Parathyroid adenoma (tissue), 2 donors: ENCODE data around the gene PIKFYVE.

ENCODE experiments used
- H2AFZ ChIP-seq: fragments of 300-600 bp; sonication (generic); one replicate; pipeline ENCODE4 v1.7.0; 2017; ENCODE audit warnings: antibody characterized with exemption, mild to moderate bottlenecking
- H3K27ac ChIP-seq: fragments of 300-600 bp; sonication (generic); one replicate; pipeline ENCODE4 v1.7.0; 2017
- H3K27me3 ChIP-seq: fragments of 300-600 bp; sonication (generic); one replicate; pipeline ENCODE4 v1.7.0; 2017; ENCODE audit warnings: low read length; ENCODE audit not compliant: control insufficient read depth, insufficient read depth
- H3K36me3 ChIP-seq: fragments of 300-600 bp; sonication (generic); one replicate; pipeline ENCODE4 v1.7.0; 2017; ENCODE audit warnings: low read length; ENCODE audit not compliant: control insufficient read depth, insufficient read depth
- H3K4me1 ChIP-seq: fragments of 300-600 bp; sonication (generic); one replicate; pipeline ENCODE4 v1.7.0; 2017; ENCODE audit warnings: control low read depth
- H3K4me2 ChIP-seq: fragments of 300-600 bp; sonication (generic); one replicate; pipeline ENCODE4 v1.7.0; 2017; ENCODE audit warnings: low read length
- H3K4me3 ChIP-seq: fragments of 300-600 bp; sonication (generic); one replicate; pipeline ENCODE4 v1.7.0; 2017; ENCODE audit warnings: low read depth, low read length
- H3K79me2 ChIP-seq: fragments of 300-600 bp; sonication (generic); one replicate; pipeline ENCODE4 v1.7.0; 2017; ENCODE audit warnings: control low read depth
- H3K9ac ChIP-seq: fragments of 300-600 bp; sonication (generic); one replicate; pipeline ENCODE4 v1.7.0; 2017; ENCODE audit warnings: mild to moderate bottlenecking
- H3K9me3 ChIP-seq: fragments of 300-600 bp; sonication (generic); one replicate; pipeline ENCODE4 v1.7.0; 2017; ENCODE audit warnings: low read length; ENCODE audit not compliant: control insufficient read depth
- TF ChIP-seq, protein P1 (sequence below): fragments of 300-600 bp; sonication (generic); IDR thresholded peaks from one replicate; pipeline ENCODE4 v1.7.0; 2017; ENCODE audit warnings: antibody characterized with exemption, mild to moderate bottlenecking
- donor health status: primary hyperparathyroidism.

The PIKFYVE gene

DNA sequence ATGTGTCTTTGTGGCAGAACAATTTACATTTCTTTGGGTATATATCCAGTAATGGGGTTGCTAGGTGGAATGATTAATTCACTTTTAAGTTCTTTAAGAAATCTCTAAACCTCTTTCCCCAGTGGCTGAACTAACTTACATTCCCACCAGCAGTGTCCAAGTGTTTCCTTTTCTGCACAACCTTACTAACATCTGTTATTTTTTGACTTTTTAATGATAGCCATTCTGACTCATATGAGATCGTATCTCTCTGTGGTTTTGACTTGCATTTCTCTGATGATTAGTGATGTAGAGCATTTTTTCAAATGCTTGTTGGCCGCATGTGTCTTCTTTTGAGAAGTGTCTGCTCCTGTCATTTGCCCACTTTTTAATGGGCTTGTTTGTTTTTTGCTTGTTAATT, 97.4 kb downstream of the PIKFYVE start:
- H3K9ac ChIP-seq, result no peak overlapping the region
- H3K79me2 ChIP-seq, result no peaks in the 10 kb centered on the region
- H3K4me3 ChIP-seq, result no peak overlapping the region
- H3K27me3 ChIP-seq, result no peaks in the 10 kb centered on the region
- H3K4me1 ChIP-seq, result no peaks in the 10 kb centered on the region
- H3K27ac ChIP-seq, result no peak overlapping the region
- no peaks in the 10 kb centered on the region for H3K36me3 ChIP-seq
- no peak overlapping the region for H3K4me2 ChIP-seq
- no peaks in the 10 kb centered on the region for H3K9me3 ChIP-seq
- TF ChIP-seq, protein P1, sequence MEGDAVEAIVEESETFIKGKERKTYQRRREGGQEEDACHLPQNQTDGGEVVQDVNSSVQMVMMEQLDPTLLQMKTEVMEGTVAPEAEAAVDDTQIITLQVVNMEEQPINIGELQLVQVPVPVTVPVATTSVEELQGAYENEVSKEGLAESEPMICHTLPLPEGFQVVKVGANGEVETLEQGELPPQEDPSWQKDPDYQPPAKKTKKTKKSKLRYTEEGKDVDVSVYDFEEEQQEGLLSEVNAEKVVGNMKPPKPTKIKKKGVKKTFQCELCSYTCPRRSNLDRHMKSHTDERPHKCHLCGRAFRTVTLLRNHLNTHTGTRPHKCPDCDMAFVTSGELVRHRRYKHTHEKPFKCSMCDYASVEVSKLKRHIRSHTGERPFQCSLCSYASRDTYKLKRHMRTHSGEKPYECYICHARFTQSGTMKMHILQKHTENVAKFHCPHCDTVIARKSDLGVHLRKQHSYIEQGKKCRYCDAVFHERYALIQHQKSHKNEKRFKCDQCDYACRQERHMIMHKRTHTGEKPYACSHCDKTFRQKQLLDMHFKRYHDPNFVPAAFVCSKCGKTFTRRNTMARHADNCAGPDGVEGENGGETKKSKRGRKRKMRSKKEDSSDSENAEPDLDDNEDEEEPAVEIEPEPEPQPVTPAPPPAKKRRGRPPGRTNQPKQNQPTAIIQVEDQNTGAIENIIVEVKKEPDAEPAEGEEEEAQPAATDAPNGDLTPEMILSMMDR, result no peak
- H2AFZ ChIP-seq, result no peak overlapping the region

- Histone ChIP-seq H3K9ac (no peak overlapping the region), H3K36me3 (no peaks in the 10 kb centered on the region), H3K4me1 (no peaks in the 10 kb centered on the region), H3K79me2 (no peaks in the 10 kb centered on the region), H3K9me3 (no peaks in the 10 kb centered on the region), H2AFZ (no peak overlapping the region), H3K27ac (no peak overlapping the region), H3K27me3 (no peaks in the 10 kb centered on the region), H3K4me3 (no peak overlapping the region), H3K4me2 (no peak overlapping the region)
- TF ChIP-seq, protein P1, result no peak
Measured at GRCh38 chr2:208366215-208367127, 100.4 kb downstream of the PIKFYVE start.

DNA sequence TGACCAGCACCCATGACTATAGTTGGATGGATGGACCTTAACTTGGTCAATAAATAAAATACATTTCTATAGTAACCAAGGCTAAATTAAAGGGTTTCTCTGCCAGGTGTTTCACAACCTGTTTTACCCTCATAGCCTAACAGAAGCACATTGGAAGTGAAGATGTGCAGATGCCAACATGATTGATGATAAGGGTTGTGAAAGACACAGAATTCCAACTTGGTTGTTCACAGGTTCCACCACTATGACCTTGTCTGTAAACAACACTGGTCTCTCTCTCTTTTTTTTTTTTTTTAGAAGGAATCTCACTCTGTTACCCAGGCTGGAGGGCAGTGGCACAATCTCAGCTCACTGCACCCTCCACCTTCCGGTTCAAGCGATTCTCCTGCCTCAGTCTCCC, 103.0 kb downstream of the PIKFYVE start:
- H3K27ac ChIP-seq, result no peak overlapping the region
- no peak overlapping the region for H3K4me2 ChIP-seq
- no peaks in the 10 kb centered on the region for H3K27me3 ChIP-seq
- H2AFZ ChIP-seq, result no peak overlapping the region
- no peaks in the 10 kb centered on the region for H3K4me1 ChIP-seq
- H3K9me3 ChIP-seq, result no peaks in the 10 kb centered on the region
- no peak overlapping the region for H3K4me3 ChIP-seq
- H3K9ac ChIP-seq, result no peak overlapping the region
- no peaks in the 10 kb centered on the region for H3K79me2 ChIP-seq
- TF ChIP-seq, protein P1, result no peak
- H3K36me3 ChIP-seq, result no peaks in the 10 kb centered on the region

- no peaks in the 10 kb centered on the region for H3K36me3 ChIP-seq
- TF ChIP-seq, protein P1, result no peak
- H3K4me3 ChIP-seq, result no peak overlapping the region
- H3K4me2 ChIP-seq, result no peak overlapping the region
- no peaks in the 10 kb centered on the region for H3K79me2 ChIP-seq
- no peak overlapping the region for H3K27ac ChIP-seq
- no peak overlapping the region for H3K9ac ChIP-seq
- H3K9me3 ChIP-seq, result no peaks in the 10 kb centered on the region
- no peaks in the 10 kb centered on the region for H3K27me3 ChIP-seq
- no peak overlapping the region for H2AFZ ChIP-seq
- no peaks in the 10 kb centered on the region for H3K4me1 ChIP-seq
Measured at GRCh38 chr2:208370881-208371633, 105.0 kb downstream of the PIKFYVE start.
